ENCODE data around the gene KLF9.

Gene KLF9

GRCh38 chr9:70406434-70406862 lies 8.0 kb downstream of the KLF9 start:
- peaks cover 19% of the 10 kb centered on the region for H3K36me3 ChIP-seq (ENCODE audit: low read depth)
- DNase-seq (ENCODE audit: low spot score), result no peak
- H3K9me3 ChIP-seq (ENCODE audit: severe bottlenecking), result no peaks in the 10 kb centered on the region
- no peaks in the 10 kb centered on the region for H3K27me3 ChIP-seq (ENCODE audit: insufficient read depth, poor library complexity, severe bottlenecking)
- H3K27ac ChIP-seq (ENCODE audit: poor library complexity, severe bottlenecking), result no peak overlapping the region
- no peak for TF ChIP-seq CTCF (IDR thresholded peaks at IDR 0.05; ENCODE audit: poor library complexity, severe bottlenecking)
- H3K4me3 ChIP-seq (ENCODE audit: severe bottlenecking), result no peak overlapping the region
- peaks cover 28% of the 10 kb centered on the region for H3K4me1 ChIP-seq (ENCODE audit: insufficient read depth, poor library complexity, severe bottlenecking)
- ATAC-seq (ENCODE audit: low read depth), result no peak

GRCh38 chr9:70405808-70406433 lies 8.5 kb downstream of the KLF9 start:
- no peak for DNase-seq (ENCODE audit: low spot score)

GRCh38 chr9:70404261-70404660 lies 10.2 kb downstream of the KLF9 start:
- DNase-seq (ENCODE audit: low spot score) (no peak), ATAC-seq (ENCODE audit: low read depth) (no peak)
- Histone ChIP-seq H3K27me3 (ENCODE audit: insufficient read depth, poor library complexity, severe bottlenecking) (no peaks in the 10 kb centered on the region), H3K27ac (ENCODE audit: poor library complexity, severe bottlenecking) (no peak overlapping the region), H3K4me3 (ENCODE audit: severe bottlenecking) (no peak overlapping the region), H3K9me3 (ENCODE audit: severe bottlenecking) (no peaks in the 10 kb centered on the region), H3K4me1 (ENCODE audit: insufficient read depth, poor library complexity, severe bottlenecking) (peaks cover 18% of the 10 kb centered on the region), H3K36me3 (ENCODE audit: low read depth) (peaks cover 7% of the 10 kb centered on the region; the same call in 1 of the 2 replicates)
- TF ChIP-seq CTCF (IDR thresholded peaks at IDR 0.05; ENCODE audit: poor library complexity, severe bottlenecking), result no peak

More at GRCh38 chr9:70405808-70406433, 8.5 kb downstream of the KLF9 start:
- Histone ChIP-seq H3K4me1 (ENCODE audit: insufficient read depth, poor library complexity, severe bottlenecking) (peaks cover 28% of the 10 kb centered on the region), H3K36me3 (ENCODE audit: low read depth) (peaks cover 19% of the 10 kb centered on the region), H3K27me3 (ENCODE audit: insufficient read depth, poor library complexity, severe bottlenecking) (no peaks in the 10 kb centered on the region), H3K27ac (ENCODE audit: poor library complexity, severe bottlenecking) (no peak overlapping the region), H3K9me3 (ENCODE audit: severe bottlenecking) (no peaks in the 10 kb centered on the region), H3K4me3 (ENCODE audit: severe bottlenecking) (no peak overlapping the region)
- ATAC-seq (ENCODE audit: low read depth), result no peak
- no peak for TF ChIP-seq CTCF (IDR thresholded peaks at IDR 0.05; ENCODE audit: poor library complexity, severe bottlenecking)

GRCh38 chr9:70403618-70404025 lies 10.8 kb downstream of the KLF9 start:
- Histone ChIP-seq H3K27me3 (ENCODE audit: insufficient read depth, poor library complexity, severe bottlenecking) (no peaks in the 10 kb centered on the region), H3K4me3 (ENCODE audit: severe bottlenecking) (no peak overlapping the region), H3K4me1 (ENCODE audit: insufficient read depth, poor library complexity, severe bottlenecking) (peaks cover 18% of the 10 kb centered on the region), H3K36me3 (ENCODE audit: low read depth) (peaks cover 6% of the 10 kb centered on the region; the same call in 1 of the 2 replicates), H3K27ac (ENCODE audit: poor library complexity, severe bottlenecking) (no peak overlapping the region), H3K9me3 (ENCODE audit: severe bottlenecking) (no peaks in the 10 kb centered on the region)
- DNase-seq (ENCODE audit: low spot score), result no peak
- no peak for TF ChIP-seq CTCF (IDR thresholded peaks at IDR 0.05; ENCODE audit: poor library complexity, severe bottlenecking)
- ATAC-seq (ENCODE audit: low read depth), result no peak

- no peak for ATAC-seq (ENCODE audit: low read depth)
- H3K4me3 ChIP-seq (ENCODE audit: severe bottlenecking), result no peak overlapping the region
- H3K27me3 ChIP-seq (ENCODE audit: insufficient read depth, poor library complexity, severe bottlenecking), result no peaks in the 10 kb centered on the region
- H3K36me3 ChIP-seq (ENCODE audit: low read depth), result peaks cover 2% of the 10 kb centered on the region; the same call in 1 of the 2 replicates
- no peak overlapping the region for H3K27ac ChIP-seq (ENCODE audit: poor library complexity, severe bottlenecking)
- H3K4me1 ChIP-seq (ENCODE audit: insufficient read depth, poor library complexity, severe bottlenecking), result peaks cover 18% of the 10 kb centered on the region
- DNase-seq (ENCODE audit: low spot score), result no peak
- TF ChIP-seq CTCF (IDR thresholded peaks at IDR 0.05; ENCODE audit: poor library complexity, severe bottlenecking), result no peak
- no peaks in the 10 kb centered on the region for H3K9me3 ChIP-seq (ENCODE audit: severe bottlenecking)
Measured at GRCh38 chr9:70403166-70403565, 11.3 kb downstream of the KLF9 start.

All from RWPE2 (cell line).